ENCODE results near the gene RAMP1. TPM values are rescaled to one million over a fixed set of nuclear protein-coding genes. Genes with fewer than 3 reads are reported as not detected.
A peak's percentile ranks its signal among the peaks of the same experiment; 100 is the strongest.
"Not testable (repeated sequence)": the region's sequence is repeated elsewhere in the genome, so short reads cannot be mapped to it uniquely, and the experiment has no call there.

RAMP1 gene
- total RNA-seq (1 to 10 TPM in 1 of 2 donors, not detected in 1; 1.6 TPM), total RNA-seq (0 to 0.08 reads per million in 2 donors)

DNA sequence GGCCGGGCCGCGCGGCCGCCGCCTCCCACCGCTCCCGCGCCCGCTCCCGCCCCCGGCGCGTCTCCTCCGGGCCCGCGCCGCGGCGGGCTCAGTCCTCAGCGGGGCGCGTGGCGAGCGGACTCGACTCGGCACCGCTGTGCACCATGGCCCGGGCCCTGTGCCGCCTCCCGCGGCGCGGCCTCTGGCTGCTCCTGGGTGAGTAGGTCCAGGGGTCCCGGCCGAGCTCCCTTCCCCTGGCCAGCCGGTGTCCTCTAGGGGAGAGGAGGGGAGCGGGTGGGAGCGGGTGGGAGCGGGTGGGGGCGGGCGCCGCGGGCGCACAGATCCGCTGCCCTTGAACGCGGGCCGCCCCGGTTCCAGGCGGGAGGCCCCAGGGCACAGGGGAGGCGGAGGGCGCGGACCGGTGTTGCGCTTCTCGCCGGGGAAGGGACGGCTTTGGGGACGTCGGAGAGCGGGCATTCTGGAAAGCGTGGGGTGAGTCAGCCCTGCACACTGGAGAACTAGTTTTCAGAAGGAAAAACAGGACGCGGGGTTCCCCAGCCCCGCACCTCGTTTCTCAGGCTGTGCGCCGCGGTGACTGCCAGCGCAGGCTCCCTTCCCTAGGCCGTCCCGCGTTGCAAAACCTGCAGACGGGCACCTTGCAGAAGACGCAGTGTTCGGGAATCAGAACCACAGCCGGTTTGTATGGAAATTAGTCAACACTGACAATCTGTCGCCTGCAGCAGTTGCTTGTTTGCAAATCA is at the start of gene RAMP1:
Gene RAMP1 (plus strand): TSS at position 91 of the 740 bp plus-strand sequence. CDS start 53 bp downstream, at position 144.
- Mint-ChIP-seq H3K27ac (no peak within 1 kb of the TSS), H3K36me3 (ENCODE audit: low read depth) (peaks cover 2% of the 10 kb centered on the region), H3K4me1 (peaks cover 9% of the 10 kb centered on the region), H3K27me3 (peaks cover 49% of the 10 kb centered on the region), H3K4me3 (peak within 1 kb of the TSS; percentile 86)
- no peak for DNase-seq
- ATAC-seq, result peak; percentile 37
- no peaks in the 10 kb centered on the region for H3K9me3 ChIP-seq (ENCODE audit: control insufficient read depth, low read length, poor library complexity, severe bottlenecking)

DNA sequence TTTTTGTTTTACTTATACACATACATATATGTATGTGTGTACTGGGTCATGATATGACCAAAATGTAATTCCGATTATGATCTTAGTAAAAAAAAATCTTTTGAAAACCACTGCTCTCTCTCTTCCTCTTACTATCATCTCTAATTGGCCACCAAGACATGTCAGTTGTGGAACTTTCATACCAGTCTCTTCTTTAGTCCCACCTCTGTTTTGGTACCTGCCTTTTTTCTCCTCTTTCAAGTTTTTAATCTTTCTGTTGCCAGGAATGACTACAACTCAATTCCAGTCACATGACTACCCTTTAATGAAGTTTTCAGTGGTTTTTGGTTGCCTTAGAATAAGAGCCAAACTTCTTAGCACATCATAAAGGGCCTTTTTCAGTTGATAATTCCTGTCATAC is 43.8 kb upstream of the RAMP1 start:
- no peak overlapping the region for H3K27ac Mint-ChIP-seq
- ATAC-seq, result no peak
- H3K4me1 Mint-ChIP-seq, result peaks cover 11% of the 10 kb centered on the region
- H3K9me3 ChIP-seq (ENCODE audit: control insufficient read depth, low read length, poor library complexity, severe bottlenecking), result no peaks in the 10 kb centered on the region
- peak overlapping the region; percentile 19 for H3K4me3 Mint-ChIP-seq
- no peak for DNase-seq
- H3K27me3 Mint-ChIP-seq, result no peaks in the 10 kb centered on the region
- H3K36me3 Mint-ChIP-seq (ENCODE audit: low read depth), result no peaks in the 10 kb centered on the region

DNA sequence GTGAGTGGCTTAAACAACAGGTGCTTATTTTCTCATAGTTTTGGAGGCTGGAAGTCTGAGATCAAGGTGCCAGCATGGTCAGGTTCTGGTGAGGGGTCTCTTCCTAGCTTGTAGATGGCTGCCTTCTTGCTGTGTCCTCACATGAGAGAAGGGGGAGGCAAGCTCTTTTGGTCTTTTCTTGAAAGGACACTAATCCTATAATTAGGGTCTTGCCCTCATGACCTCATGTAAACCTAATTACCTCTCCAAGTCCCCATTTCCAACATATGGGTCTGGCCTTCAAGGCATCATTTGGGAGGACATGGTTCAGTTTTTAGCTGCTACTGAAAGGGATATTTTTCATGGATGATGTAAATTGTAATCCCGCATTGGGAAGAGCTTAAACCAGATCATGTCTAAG is 42.9 kb upstream of the RAMP1 start:
- no peaks in the 10 kb centered on the region for H3K27me3 Mint-ChIP-seq
- H3K4me1 Mint-ChIP-seq, result peaks cover 11% of the 10 kb centered on the region
- no peak overlapping the region for H3K4me3 Mint-ChIP-seq
- DNase-seq, result no peak
- no peaks in the 10 kb centered on the region for H3K36me3 Mint-ChIP-seq (ENCODE audit: low read depth)
- no peaks in the 10 kb centered on the region for H3K9me3 ChIP-seq (ENCODE audit: control insufficient read depth, low read length, poor library complexity, severe bottlenecking)
- ATAC-seq, result no peak
- no peak overlapping the region for H3K27ac Mint-ChIP-seq

DNA sequence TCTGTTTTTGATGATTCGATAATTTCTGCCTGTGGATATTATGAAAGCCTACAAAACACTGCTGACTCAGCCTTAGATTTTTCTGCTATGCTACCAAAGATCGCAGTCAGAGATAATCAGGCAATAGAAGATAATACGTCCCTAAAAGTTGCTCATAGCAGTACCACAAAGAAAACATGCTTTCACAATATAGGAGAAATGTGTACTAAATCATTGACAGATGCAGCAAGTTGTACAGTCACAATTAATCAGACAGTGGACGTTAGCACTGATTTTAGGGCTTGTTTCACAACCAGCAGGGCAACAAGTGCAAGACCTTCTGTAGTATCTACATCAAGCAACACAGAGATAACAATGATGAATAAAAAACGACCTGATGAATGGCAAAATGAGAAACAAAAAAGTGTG is 41.4 kb upstream of the RAMP1 start:
- no peaks in the 10 kb centered on the region for H3K36me3 Mint-ChIP-seq (ENCODE audit: low read depth)
- H3K27me3 Mint-ChIP-seq, result no peaks in the 10 kb centered on the region
- H3K27ac Mint-ChIP-seq, result no peak overlapping the region
- H3K4me1 Mint-ChIP-seq, result peaks cover 11% of the 10 kb centered on the region
- no peak for DNase-seq
- H3K4me3 Mint-ChIP-seq, result no peak overlapping the region
- no peaks in the 10 kb centered on the region for H3K9me3 ChIP-seq (ENCODE audit: control insufficient read depth, low read length, poor library complexity, severe bottlenecking)
- ATAC-seq, result no peak

DNA sequence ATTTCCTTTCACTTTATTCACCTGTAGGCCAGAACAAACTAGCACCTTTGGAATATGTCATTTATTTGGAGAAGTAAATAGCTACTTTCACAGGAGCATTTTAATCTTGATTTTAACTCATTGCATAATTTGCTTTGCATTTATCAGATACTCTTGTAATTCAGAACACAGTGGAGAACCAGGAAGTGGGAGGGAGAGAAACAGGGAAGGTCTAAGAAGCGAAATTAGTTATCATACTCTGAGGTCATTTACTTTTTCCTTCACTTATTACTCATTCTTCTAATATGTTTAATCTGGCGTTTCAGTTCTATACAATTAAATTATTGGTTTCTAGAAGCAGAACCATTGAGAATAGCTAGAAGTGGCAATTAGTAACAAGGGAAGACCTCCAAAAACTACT is 40.2 kb upstream of the RAMP1 start:
- no peak overlapping the region for H3K27ac Mint-ChIP-seq
- H3K4me3 Mint-ChIP-seq, result no peak overlapping the region
- no peaks in the 10 kb centered on the region for H3K36me3 Mint-ChIP-seq (ENCODE audit: low read depth)
- H3K27me3 Mint-ChIP-seq, result no peaks in the 10 kb centered on the region
- peaks cover 11% of the 10 kb centered on the region for H3K4me1 Mint-ChIP-seq
- no peaks in the 10 kb centered on the region for H3K9me3 ChIP-seq (ENCODE audit: control insufficient read depth, low read length, poor library complexity, severe bottlenecking)
- ATAC-seq (no peak), DNase-seq (no peak)

DNA sequence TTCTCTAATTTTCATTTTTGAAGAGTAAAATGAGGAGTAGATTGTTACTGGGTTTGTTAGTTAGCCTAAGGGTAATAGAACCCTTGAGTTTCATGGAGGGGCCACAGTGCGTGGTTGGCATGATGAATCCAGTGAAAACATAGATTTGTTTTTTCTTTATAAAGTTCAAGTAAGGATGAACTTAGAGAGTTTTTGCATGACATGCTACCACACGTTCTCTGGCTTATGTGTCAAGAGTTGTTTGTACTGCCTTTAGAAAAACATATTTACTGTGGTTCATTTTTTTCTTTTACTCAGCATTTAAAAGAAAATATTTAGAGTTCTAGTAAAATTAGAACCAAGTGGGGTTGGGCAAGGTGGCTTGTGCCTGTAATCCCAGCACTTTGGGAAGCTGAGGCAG is 39.0 kb upstream of the RAMP1 start:
- no peak overlapping the region for H3K27ac Mint-ChIP-seq
- no peaks in the 10 kb centered on the region for H3K27me3 Mint-ChIP-seq
- no peaks in the 10 kb centered on the region for H3K9me3 ChIP-seq (ENCODE audit: control insufficient read depth, low read length, poor library complexity, severe bottlenecking)
- ATAC-seq (no peak), DNase-seq (no peak)
- H3K36me3 Mint-ChIP-seq (ENCODE audit: low read depth), result peaks cover 1% of the 10 kb centered on the region
- H3K4me1 Mint-ChIP-seq, result peaks cover 11% of the 10 kb centered on the region
- no peak overlapping the region for H3K4me3 Mint-ChIP-seq

DNA sequence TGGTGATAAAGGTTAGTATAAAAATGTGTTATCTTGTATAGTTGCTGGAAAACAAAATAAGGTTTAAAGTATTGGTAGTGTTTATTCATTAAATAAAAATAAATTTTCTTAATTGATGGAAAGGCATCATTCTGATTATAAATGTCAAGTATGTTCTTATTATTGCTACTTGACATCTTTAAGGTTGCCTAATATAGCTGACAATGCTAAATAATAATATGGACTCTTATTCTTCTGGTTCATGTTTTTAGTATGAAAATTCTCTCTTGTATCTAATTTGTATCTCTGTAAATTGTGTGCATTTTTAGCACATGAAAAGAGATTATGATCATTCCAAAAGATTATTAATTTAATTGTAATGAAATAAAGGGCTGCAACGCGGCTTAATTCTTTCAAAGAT is 35.9 kb upstream of the RAMP1 start:
- Mint-ChIP-seq H3K27me3 (no peaks in the 10 kb centered on the region), H3K27ac (no peak overlapping the region), H3K4me1 (peaks cover 3% of the 10 kb centered on the region), H3K4me3 (no peak overlapping the region), H3K36me3 (ENCODE audit: low read depth) (peaks cover 3% of the 10 kb centered on the region)
- no peak for ATAC-seq
- no peaks in the 10 kb centered on the region for H3K9me3 ChIP-seq (ENCODE audit: control insufficient read depth, low read length, poor library complexity, severe bottlenecking)
- no peak for DNase-seq

DNA sequence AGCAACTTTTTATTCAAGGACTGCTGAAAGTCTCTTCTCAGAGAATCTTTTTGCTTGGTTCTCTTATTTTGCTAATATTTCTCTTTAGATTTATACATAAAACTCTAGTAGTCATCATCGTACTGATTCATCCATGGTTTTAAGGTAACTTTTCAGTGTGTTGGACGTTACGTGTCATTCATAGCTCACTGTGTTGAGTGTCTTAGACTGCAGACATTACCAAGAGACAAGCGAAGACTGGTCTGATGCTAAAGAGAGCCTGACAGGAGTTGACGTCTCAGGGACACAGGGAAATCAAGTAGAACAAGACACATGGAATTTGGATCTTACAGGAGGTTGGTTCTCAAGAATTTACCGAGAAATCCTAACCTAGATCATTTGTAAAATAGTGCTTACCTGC is 35.3 kb upstream of the RAMP1 start:
- ATAC-seq, result no peak
- no peak overlapping the region for H3K4me3 Mint-ChIP-seq
- peaks cover 2% of the 10 kb centered on the region for H3K4me1 Mint-ChIP-seq
- H3K9me3 ChIP-seq (ENCODE audit: control insufficient read depth, low read length, poor library complexity, severe bottlenecking), result no peaks in the 10 kb centered on the region
- H3K27ac Mint-ChIP-seq, result no peak overlapping the region
- no peaks in the 10 kb centered on the region for H3K27me3 Mint-ChIP-seq
- DNase-seq, result no peak
- H3K36me3 Mint-ChIP-seq (ENCODE audit: low read depth), result peaks cover 3% of the 10 kb centered on the region

DNA sequence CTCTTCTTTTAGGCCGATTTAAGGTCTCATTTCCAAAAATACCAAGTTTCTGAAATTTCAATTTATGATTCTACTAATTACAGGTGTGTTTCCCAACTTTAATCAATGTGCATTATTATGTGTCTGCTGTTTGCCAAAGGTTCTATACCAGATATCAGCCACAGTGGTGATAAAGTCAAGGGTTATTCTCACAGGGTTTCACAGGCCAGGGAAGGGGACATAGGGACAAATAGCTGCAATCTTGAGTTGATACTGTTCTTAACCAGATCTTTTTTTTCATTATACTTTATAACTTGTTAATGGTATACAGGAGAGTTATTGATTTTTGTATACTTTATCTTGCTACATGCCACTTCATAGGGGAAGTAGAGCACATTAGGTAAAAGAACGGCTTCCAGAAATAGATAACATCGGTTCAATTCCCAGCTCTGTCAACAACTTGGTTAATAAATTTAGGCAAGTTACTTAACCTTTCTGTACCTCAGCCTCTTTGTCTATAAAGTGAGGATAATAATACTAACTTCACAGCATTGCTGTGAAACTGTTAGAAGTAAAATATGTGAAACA is 31.9 kb upstream of the RAMP1 start:
- H3K27me3 Mint-ChIP-seq, result peaks cover 6% of the 10 kb centered on the region
- peaks cover 10% of the 10 kb centered on the region for H3K36me3 Mint-ChIP-seq (ENCODE audit: low read depth)
- H3K27ac Mint-ChIP-seq, result no peak overlapping the region
- no peaks in the 10 kb centered on the region for H3K9me3 ChIP-seq (ENCODE audit: control insufficient read depth, low read length, poor library complexity, severe bottlenecking)
- DNase-seq (no peak), ATAC-seq (no peak)
- H3K4me3 Mint-ChIP-seq, result no peak overlapping the region
- peaks cover 7% of the 10 kb centered on the region for H3K4me1 Mint-ChIP-seq

DNA sequence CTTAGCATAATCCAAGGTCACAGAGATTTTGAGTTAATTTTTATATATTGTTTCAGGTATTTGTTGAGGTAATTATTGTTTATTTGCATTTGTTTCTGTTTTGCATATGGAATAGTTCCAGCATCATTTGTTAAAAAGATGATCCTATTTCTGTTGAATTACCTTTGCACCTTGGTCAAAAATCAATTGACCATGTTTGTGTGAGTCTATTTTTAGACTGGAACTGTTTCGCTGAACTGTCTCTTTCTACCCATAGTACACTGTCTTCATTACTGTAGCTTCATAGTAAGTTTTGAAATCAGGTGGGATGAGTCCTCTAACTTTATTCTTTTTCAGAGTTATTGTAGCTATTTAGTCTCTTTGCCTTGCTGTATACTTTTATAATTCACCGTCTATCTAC is 28.9 kb upstream of the RAMP1 start:
- no peak overlapping the region for H3K4me3 Mint-ChIP-seq
- peaks cover 6% of the 10 kb centered on the region for H3K27me3 Mint-ChIP-seq
- H3K4me1 Mint-ChIP-seq, result peaks cover 7% of the 10 kb centered on the region
- DNase-seq (no peak), ATAC-seq (no peak)
- H3K36me3 Mint-ChIP-seq (ENCODE audit: low read depth), result peaks cover 15% of the 10 kb centered on the region
- no peak overlapping the region for H3K27ac Mint-ChIP-seq
- H3K9me3 ChIP-seq (ENCODE audit: control insufficient read depth, low read length, poor library complexity, severe bottlenecking), result no peaks in the 10 kb centered on the region

DNA sequence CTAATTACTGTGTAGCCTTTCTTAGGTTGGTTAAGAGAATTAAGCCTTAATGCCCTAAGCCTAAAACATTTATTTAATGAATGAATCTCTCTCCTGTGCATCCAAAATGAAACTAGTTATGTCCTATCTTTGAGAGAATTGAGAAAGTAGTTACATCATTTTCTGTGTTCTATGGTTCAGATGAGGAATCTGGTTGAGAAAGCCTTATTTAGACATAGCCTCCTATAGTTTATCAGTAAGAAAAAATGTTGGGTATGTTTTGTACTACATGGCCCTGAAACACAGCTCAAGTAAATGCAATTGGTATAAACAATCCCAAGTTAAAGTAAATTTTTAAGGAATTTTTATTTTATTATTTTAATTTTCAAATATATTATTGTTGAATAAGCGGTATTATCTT is 25.9 kb upstream of the RAMP1 start:
- ATAC-seq (no peak), DNase-seq (no peak)
- Mint-ChIP-seq H3K27ac (no peak overlapping the region), H3K4me3 (no peak overlapping the region), H3K27me3 (peaks cover 6% of the 10 kb centered on the region), H3K36me3 (ENCODE audit: low read depth) (peaks cover 14% of the 10 kb centered on the region), H3K4me1 (peaks cover 7% of the 10 kb centered on the region)
- H3K9me3 ChIP-seq (ENCODE audit: control insufficient read depth, low read length, poor library complexity, severe bottlenecking), result no peaks in the 10 kb centered on the region

DNA sequence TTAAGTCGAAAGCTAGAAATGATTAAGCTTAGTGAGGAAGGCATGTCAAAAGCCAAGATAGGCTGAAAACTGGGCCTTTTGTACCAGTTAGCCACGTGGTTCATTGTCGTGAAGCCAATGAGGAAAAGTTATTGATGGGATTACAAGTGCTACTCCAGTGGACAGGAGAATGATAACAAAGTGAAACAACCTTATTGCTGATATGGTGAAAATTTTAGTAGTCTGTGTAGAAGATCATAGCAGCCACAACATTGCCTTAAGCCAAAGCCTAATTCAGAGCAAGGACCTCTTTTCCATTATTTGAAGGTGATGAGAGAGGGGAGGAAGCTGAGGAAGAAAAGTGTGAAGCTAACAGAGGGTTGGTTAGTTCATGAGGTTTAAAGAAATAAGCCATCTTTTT is 24.1 kb upstream of the RAMP1 start:
- ATAC-seq, result no peak

DNA sequence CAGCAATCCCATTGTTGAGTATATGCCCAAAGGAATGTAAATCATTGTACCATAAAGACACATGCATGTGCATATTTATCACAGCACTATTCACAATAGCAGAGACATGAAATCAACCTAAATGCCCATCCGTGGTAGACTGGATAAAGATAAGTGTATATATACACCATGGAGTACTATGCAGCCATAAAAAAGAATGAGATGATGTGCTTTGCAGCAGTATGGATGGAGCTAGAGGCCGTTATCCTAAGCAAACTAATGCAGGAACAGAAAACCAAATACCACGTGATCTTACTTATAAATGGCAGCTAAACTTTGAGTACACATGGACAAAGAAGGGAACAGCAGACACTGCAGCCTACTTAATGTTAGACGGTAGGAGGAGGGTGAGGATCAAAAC is 18.4 kb upstream of the RAMP1 start:
- H3K27me3 Mint-ChIP-seq, result no peaks in the 10 kb centered on the region
- H3K4me3 Mint-ChIP-seq, result no peak overlapping the region
- DNase-seq (no peak), ATAC-seq (no peak)
- H3K36me3 Mint-ChIP-seq (ENCODE audit: low read depth), result no peaks in the 10 kb centered on the region
- no peaks in the 10 kb centered on the region for H3K9me3 ChIP-seq (ENCODE audit: control insufficient read depth, low read length, poor library complexity, severe bottlenecking)
- H3K4me1 Mint-ChIP-seq, result no peaks in the 10 kb centered on the region
- no peak overlapping the region for H3K27ac Mint-ChIP-seq

More for the DNA sequence above, 24.1 kb upstream of the RAMP1 start:
- H3K27me3 Mint-ChIP-seq, result peaks cover 6% of the 10 kb centered on the region
- no peaks in the 10 kb centered on the region for H3K9me3 ChIP-seq (ENCODE audit: control insufficient read depth, low read length, poor library complexity, severe bottlenecking)
- no peak overlapping the region for H3K27ac Mint-ChIP-seq
- peaks cover 14% of the 10 kb centered on the region for H3K36me3 Mint-ChIP-seq (ENCODE audit: low read depth)
- DNase-seq, result no peak
- H3K4me1 Mint-ChIP-seq, result peaks cover 7% of the 10 kb centered on the region
- no peak overlapping the region for H3K4me3 Mint-ChIP-seq

DNA sequence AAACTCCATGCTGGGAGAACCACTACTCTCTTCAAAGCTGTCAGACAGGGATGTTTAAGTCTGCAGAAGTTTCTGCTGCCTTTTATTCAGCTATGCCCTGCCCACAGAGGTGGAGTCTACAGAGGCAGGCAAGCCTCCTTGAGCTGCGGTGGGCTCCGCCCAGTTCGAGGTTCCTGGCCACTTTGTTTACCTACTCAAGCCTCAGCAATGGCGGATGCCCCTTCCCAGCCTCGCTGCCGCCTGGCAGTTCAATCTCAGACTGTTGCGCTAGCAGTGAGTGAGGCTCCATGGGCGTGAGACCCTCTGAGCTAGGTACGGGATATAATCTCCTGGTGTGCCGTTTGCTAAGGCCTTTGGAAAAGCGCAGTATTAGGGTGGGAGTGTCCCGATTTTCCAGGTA is 10.5 kb upstream of the RAMP1 start:
- not testable (repeated sequence) for H3K27me3 Mint-ChIP-seq; H3K36me3 Mint-ChIP-seq (ENCODE audit: low read depth); H3K27ac Mint-ChIP-seq; DNase-seq; H3K4me1 Mint-ChIP-seq; ATAC-seq; H3K9me3 ChIP-seq (ENCODE audit: control insufficient read depth, low read length, poor library complexity, severe bottlenecking); H3K4me3 Mint-ChIP-seq
